Suppressor macrophage treated with lipopolysaccharide for 1 hour (primary cell): Measurements from ENCODE around the gene IGF2BP1.
"Not testable (repeated sequence)": the region's sequence is repeated elsewhere in the genome, so short reads cannot be mapped to it uniquely, and the experiment has no call there.

ENCODE experiments used
- DNase-seq, 3 donors: peaks; one replicate each; pipeline ENCODE4 v3.0.0-alpha.2; 2020 to 2022

Gene IGF2BP1

GRCh38 chr17:49055181-49055927, 58.2 kb downstream of the IGF2BP1 start:
- DNase-seq: no peak

GRCh38 chr17:49061524-49061943, 64.3 kb downstream of the IGF2BP1 start:
- no peak for DNase-seq

DNA sequence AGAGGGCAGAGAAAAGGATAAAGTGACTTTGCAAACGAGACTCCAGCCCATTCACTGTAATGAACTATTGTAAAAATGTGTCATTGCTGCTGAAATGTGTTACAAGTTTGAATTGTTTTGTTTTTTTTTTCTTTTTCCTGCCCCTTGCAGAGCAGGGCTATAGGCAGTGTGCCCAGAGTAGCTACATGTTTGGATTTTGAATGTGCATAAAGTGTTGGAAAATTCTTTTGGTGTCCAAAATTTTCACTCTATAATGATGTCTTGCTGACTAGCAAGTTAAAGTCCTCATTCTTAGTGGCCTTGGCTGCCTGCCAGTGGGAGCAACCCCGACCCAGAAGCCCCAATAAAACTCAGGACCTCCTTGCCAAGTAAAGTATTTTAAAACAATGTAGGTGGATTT, 66.5 kb downstream of the IGF2BP1 start:
- no peak for DNase-seq

DNA sequence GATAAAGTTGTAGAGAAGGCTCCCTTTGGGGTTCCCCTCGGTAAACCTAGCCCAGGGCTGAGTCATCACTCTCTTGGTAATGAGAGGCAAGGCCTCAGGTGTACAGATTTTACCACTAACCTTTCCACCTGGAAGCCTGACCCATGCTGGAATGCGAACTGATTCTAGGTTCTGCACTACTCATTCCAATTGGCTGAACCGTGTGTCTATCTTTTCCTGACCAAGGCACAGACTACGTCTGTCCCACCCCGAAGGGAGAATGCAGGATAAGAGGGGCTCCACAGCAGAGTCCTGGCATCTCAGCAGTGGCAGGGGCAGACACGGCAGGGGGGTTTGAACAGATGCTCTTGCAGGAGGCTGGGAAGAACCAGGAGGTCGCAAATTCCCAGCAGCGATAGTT, 70.0 kb downstream of the IGF2BP1 start:
- no peak for DNase-seq

GRCh38 chr17:49069585-49070273, 72.5 kb downstream of the IGF2BP1 start:
- DNase-seq: no peak

- DNase-seq: peak in 2 of 3 donors; percentile 4 to 7
These were observed 73.9 kb downstream of the IGF2BP1 start for GRCh38 chr17:49071106-49071505.

GRCh38 chr17:49074851-49075540, 77.8 kb downstream of the IGF2BP1 start:
- no peak for DNase-seq

DNA sequence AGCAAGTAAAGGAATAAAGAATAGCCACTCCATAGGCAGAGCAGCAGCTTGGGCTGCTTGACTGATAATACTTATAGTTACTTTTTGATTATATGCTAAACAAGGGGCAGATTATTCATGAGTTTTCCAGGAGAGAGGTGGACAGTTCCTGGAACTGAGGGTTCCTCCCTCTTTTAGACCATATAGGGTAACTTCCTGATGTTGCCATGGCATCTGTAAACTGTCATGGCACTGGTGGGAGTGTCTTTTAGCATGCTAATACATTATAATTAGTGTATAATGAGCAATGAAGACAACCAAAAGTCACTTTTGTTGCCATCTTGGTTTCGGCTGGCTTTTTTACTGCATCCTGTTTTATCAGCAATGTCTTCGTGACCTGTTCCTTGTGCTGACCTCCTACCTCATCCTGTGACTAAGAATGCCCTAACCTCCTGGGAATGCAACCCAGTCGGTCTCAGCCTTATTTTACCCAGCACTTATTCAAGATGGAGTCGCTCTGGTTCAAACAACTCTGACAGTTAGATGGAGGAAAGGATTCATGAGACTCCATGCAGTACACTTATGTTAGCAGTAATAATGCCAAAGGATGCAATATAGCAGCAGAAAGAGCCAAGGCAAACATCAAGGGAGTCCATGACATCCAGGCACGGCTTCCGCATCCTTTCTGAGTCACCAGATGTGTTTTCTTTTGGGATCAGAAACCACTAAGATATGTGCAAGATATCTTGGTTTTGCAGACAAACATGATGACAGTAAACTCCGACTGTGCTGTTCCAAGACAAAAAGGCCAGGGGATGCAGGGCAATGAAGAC, 79.6 kb downstream of the IGF2BP1 start:
- no peak for DNase-seq

DNA sequence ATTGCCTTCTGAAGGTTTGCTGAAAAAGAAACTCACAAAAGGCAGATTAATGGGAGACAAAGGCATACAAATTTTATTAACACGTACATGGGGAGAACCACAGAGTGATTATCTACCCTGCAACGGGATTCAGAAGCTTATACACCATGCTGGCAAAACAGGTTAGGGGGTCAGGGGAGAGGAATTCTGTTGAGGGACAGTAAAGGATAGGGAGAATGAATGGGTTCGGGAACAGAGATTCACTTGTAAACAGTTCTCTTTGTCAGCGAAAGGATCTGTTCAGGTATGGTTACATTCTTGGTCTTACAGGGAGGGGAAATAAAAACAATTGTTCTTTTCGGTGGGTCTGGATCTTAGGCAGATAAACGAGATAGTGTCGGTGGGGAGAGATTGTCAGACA, 81.1 kb downstream of the IGF2BP1 start:
- DNase-seq: no peak

DNA sequence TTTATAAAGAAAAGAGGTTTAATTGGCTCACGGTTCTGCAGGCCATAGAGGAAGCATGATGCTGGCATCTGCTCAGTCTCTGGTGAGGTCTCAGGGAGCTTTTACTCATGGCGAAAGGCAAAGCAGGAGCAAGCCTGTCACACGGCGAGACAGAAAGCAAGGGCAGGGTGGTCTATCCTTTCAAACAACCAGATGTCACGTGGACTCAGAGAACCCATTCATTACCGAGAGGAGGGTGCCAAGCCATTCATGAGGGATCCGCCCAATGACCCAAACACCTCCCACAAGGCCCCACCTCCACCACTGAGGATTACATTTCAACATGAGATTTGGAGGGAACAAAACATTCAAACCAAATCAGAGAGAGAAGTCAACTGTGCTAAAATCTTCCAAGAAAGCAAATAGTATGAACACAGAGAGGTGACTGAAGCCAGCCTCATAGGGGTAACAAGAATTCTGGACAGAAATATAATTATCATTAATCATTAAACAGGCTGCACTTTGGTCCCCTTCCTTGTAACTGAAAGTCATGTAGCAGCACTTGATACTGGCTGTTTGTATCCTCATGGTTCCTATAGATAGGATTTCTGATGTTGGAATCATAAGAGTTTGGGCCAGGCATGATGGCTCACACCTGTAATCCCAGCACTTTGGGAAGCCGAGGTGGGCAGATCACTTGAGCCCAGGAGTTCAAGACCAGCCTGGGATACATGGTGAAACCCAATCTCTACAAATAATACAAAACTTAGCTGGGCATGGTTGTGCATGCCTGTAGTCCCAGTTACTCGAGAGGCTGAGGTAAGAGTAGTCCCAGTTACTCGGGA, 82.9 kb downstream of the IGF2BP1 start:
- DNase-seq: no peak

DNA sequence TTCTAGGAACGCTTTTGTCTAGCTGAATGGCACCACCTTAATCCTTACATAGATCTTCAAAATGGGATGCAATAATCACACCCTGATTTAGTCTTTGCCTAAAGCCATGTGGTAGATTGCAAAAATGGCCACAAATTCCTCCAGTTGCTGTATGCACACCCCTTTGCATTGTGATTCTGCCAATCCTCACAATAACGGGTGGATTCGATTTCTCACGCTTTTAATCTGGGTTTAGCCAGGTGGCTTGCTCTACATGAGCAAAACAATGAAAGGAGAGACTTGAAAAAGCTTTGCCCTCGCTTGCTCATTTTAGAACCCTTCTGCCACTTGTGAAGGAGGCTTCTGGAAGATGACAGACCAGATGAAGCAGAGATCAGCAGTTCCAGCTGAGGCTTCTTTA, 85.0 kb downstream of the IGF2BP1 start:
- DNase-seq: no peak

DNA sequence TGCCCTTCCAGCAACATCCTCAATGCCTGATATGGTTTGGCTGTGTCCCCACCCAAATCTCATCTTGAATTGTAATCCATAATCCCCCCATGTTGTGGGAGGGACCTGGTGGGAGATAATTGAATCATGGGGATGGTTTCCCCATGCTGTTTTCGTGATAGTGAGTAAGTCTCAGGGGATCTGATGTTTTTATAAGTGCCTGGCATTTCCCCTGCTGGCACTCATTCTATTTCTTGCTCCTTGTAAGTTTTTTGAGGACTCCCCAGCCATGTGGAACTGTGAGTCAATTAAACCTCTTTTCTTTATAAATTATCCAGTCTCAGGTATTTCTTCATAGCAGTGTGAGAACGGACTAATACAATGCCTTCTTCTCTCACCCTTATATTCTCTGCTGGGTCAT, 87.9 kb downstream of the IGF2BP1 start:
- not testable (repeated sequence) for DNase-seq

- no peak for DNase-seq
These were observed 88.6 kb downstream of the IGF2BP1 start for GRCh38 chr17:49085565-49086315.

GRCh38 chr17:49086316-49086605, 89.1 kb downstream of the IGF2BP1 start:
- DNase-seq: no peak

DNA sequence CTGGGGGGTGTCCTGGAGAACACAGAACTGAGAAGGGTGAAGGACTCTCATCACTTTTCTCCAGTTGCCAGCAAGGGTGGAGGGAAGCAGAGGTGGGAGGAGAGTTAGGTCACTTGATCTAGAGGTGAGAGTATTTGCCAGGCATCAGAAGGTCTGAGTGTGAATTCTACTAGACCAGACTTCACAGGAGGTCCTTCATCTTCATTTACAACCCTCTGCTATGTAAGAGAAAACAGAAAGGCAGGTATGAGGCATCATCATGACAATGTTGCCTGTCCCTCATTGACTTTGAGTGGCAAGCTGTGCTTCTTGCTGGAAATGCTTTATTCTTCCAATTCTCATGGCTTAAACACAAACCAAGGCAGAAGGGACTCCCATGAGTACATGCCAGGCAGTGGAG, 89.5 kb downstream of the IGF2BP1 start:
- no peak for DNase-seq

DNA sequence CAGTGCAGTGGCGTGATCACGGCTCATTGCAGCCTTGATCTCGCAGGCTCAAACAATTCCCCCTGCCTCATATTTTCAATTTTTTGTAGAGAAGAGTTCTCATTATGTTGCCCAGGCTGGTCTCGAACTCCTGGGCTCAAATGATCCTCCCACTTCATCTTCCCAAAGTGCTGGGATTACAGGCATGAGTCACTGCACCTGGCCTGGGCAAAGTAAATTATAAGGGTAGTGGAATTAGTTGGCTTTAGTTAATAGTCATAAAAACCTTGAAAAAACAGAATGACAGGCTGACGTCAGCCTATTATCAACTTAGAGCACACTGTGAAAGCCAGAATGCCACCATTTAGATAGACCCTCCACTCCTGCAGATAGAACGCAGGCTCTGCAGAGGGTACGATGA, 91.9 kb downstream of the IGF2BP1 start:
- DNase-seq: no peak

GRCh38 chr17:49090878-49091594, 93.9 kb downstream of the IGF2BP1 start:
- DNase-seq: no peak

DNA sequence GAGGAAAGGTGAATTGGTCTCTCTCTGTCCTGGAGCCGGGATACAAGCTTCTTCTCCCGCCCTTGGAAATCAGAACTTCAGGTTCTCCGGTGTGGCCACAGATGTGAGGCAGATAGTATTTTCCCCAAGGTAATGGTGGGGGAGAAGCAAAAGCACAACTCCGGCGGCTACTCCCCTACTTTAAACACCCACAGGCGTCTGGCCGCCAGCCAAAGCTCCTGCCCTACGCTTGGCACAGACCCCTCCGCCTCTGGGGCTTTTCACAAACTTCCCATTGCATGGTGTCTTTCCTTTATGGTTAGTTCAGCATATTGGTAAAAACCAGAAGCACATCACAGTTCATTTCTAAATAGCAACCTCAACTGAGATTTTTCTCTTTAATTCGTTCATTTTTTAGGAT, 95.9 kb downstream of the IGF2BP1 start:
- DNase-seq: no peak

- no peak for DNase-seq
These were observed 103.4 kb downstream of the IGF2BP1 start for GRCh38 chr17:49100601-49101000.

GRCh38 chr17:49101054-49101534, 103.9 kb downstream of the IGF2BP1 start:
- no peak for DNase-seq

GRCh38 chr17:49103360-49103759, 106.2 kb downstream of the IGF2BP1 start:
- DNase-seq: not testable (repeated sequence)
